K562 (cell line): Measurements from ENCODE around the gene MKLN1. TPM values are rescaled to one million over a fixed set of nuclear protein-coding genes. Genes with fewer than 3 reads are reported as not detected.

Source experiments
- ATAC-seq: fragments of 200-7000 bp; cut with Tn5 transposase; 3 replicates; pipeline ENCODE4 v1.9.1; 2020; ENCODE audit warnings: moderate library complexity
- BruUV-seq: library from RNA; stranded (reverse); fragments of 400-500 nt; replicated peaks from 2 replicates; lab custom pipeline; 2021; lab: Mats Ljungman, UMichigan
- CTCF ChIA-PET: fragments of 300-600 bp; formaldehyde crosslinking; extraction: SDS; loops from one replicate; lab custom pipeline; 2021; ENCODE audit warnings: low intra/inter-chr PET ratio; lab: Yijun Ruan, JAX
- POLR2A ChIA-PET: fragments of 300-600, 350-650 bp; sonication (Branson Sonifier 250); formaldehyde crosslinking; extraction: SDS; loops from one replicate; lab custom pipeline; 2021; ENCODE audit warnings: antibody characterized with exemption, inconsistent platforms; lab: Yijun Ruan, JAX
- DNase-seq, 4 experiments: peaks; one replicate each; pipeline versions ENCODE4 v3.0.0 to v3.0.0-alpha.2; 2011 to 2018; ENCODE audit warnings: low spot score in 3 of 4, mixed read lengths in 3 of 4; ENCODE audit errors: extremely low read depth in 1 of 4
- FAIRE-seq: peaks from 2 replicates; lab custom pipeline; 2011; peaks lifted over from hg19 to GRCh38; lab: Jason Lieb, UNC
- H2AFZ ChIP-seq: 2 replicates; pipeline ENCODE4 v1.6.0; 2011; ENCODE audit warnings: low read depth, low read length, control low read depth, inconsistent platforms
- H3K27ac ChIP-seq: fragments of 200-600 bp; 3 replicates; pipeline ENCODE4 v1.8.0; 2011; ENCODE audit warnings: low read depth, mild to moderate bottlenecking, control low read depth, inconsistent platforms, low read length, moderate library complexity, mixed read lengths; ENCODE audit errors: extremely low read depth
- H3K27me3 ChIP-seq, 2 experiments: fragments of 300-600 bp in 1 of 2; 2 replicates in 1 of 2; 3 replicates in 1 of 2; pipeline versions ENCODE4 v1.6.0 to v1.8.0; 2011; ENCODE audit warnings: inconsistent platforms in 2 of 2, low read length in 2 of 2, mild to moderate bottlenecking in 1 of 2, mixed read lengths in 1 of 2, moderate library complexity in 1 of 2; ENCODE audit not compliant: control insufficient read depth in 2 of 2, insufficient read depth in 2 of 2
- H3K36me3 ChIP-seq: fragments of 300-600 bp; 3 replicates; pipeline ENCODE4 v1.8.0; 2011; ENCODE audit warnings: mild to moderate bottlenecking, low read length, inconsistent platforms; ENCODE audit not compliant: control insufficient read depth, insufficient read depth
- H3K4me1 ChIP-seq, 2 experiments: fragments of 200-600 bp in 1 of 2; replicated peaks in 1 of 2; 2 replicates in 1 of 2; 3 replicates in 1 of 2; pipeline versions ENCODE4 v1.5.1 to v1.8.0; 2011; ENCODE audit warnings: inconsistent platforms in 2 of 2, low read length in 2 of 2, mild to moderate bottlenecking in 1 of 2, mixed read lengths in 1 of 2, moderate library complexity in 1 of 2; ENCODE audit not compliant: control insufficient read depth in 2 of 2, insufficient read depth in 2 of 2
- H3K4me2 ChIP-seq: 2 replicates; pipeline ENCODE4 v1.6.1; 2011; ENCODE audit warnings: low read length, control low read depth, inconsistent platforms, mixed read lengths; ENCODE audit not compliant: insufficient read depth
- H3K4me3 ChIP-seq: fragments of 200-600 bp; sonication (generic), shearing (Covaris generic); 2 replicates; pipeline ENCODE4 v1.5.1; 2016; ENCODE audit warnings: control low read depth, inconsistent platforms
- H3K79me2 ChIP-seq: fragments of 200-600 bp; 3 replicates; pipeline ENCODE4 v1.8.0; 2011; ENCODE audit warnings: low read length, inconsistent platforms; ENCODE audit not compliant: control insufficient read depth, insufficient read depth
- H3K9ac ChIP-seq, 2 experiments: 2 replicates each; pipeline versions ENCODE4 v1.6.0 to v1.6.1; 2011; ENCODE audit warnings: low read depth in 2 of 2, low read length in 2 of 2, control low read depth in 1 of 2, inconsistent platforms in 1 of 2, mild to moderate bottlenecking in 1 of 2, mixed read lengths in 1 of 2; ENCODE audit not compliant: insufficient read depth in 1 of 2
- H3K9me1 ChIP-seq: one replicate; pipeline ENCODE4 v1.6.0; 2011; ENCODE audit warnings: inconsistent platforms, mild to moderate bottlenecking, low read length, moderate library complexity; ENCODE audit not compliant: control insufficient read depth, insufficient read depth
- H3K9me3 ChIP-seq: replicated peaks from 2 replicates; pipeline ENCODE4 v1.5.1; 2011; ENCODE audit warnings: low read depth, low read length, inconsistent platforms; ENCODE audit not compliant: control insufficient read depth, insufficient read depth
- H4K20me1 ChIP-seq: replicated peaks from 2 replicates; pipeline ENCODE4 v1.6.1; 2011; ENCODE audit warnings: low read length, inconsistent platforms, mixed read lengths; ENCODE audit not compliant: control insufficient read depth, insufficient read depth
- BRD4 ChIP-seq: fragments of 200-600 bp; sonication (generic); IDR thresholded peaks from 2 replicates; pipeline ENCODE4 v1.6.1; 2017; ENCODE audit warnings: inconsistent platforms
- CHCHD3 ChIP-seq: fragments of 250-450 bp; sonication (Bioruptor Pico); IDR thresholded peaks from 2 replicates; pipeline ENCODE4 v2.1.2; 2022; ENCODE audit warnings: mild to moderate bottlenecking
- EGR1 ChIP-seq: fragments of 450-650 bp; conservative IDR thresholded peaks from 2 replicates; pipeline ENCODE4 v1.6.1; 2017; ENCODE audit warnings: mild to moderate bottlenecking
- NR2C2 ChIP-seq, 2 experiments: fragments of 200-800 bp in 1 of 2; sonication (Bioruptor generic) in 1 of 2; sonication (generic) in 1 of 2; formaldehyde crosslinking in 1 of 2; IDR thresholded peaks; 2 replicates each; pipeline versions ENCODE4 v1.6.1 to v1.8.0; 2016 to 2022; ENCODE audit warnings: mild to moderate bottlenecking in 1 of 2, missing compliant biosample characterization in 1 of 2, missing genetic modification characterization in 1 of 2, missing genetic modification reagents in 1 of 2
- SP2 ChIP-seq: IDR thresholded peaks from 2 replicates; pipeline ENCODE4 v1.6.1; 2011; ENCODE audit warnings: mild to moderate bottlenecking, low read depth, low read length, moderate library complexity; ENCODE audit not compliant: poor library complexity, severe bottlenecking; ENCODE audit errors: extremely low read depth
- THRAP3 ChIP-seq: fragments of 450-650 bp; IDR thresholded peaks from 2 replicates; pipeline ENCODE4 v1.6.1; 2016; ENCODE audit warnings: mild to moderate bottlenecking, inconsistent platforms, borderline replicate concordance
- XRCC4 ChIP-seq: IDR thresholded peaks from one replicate; pipeline ENCODE4 v1.6.1; 2011; ENCODE audit not compliant: insufficient read depth, insufficient read length; ENCODE audit errors: extremely low read depth
- ZNF121 ChIP-seq: sonication (generic); formaldehyde crosslinking; conservative IDR thresholded peaks from 2 replicates; pipeline ENCODE4 v1.8.0; 2022; ENCODE audit warnings: missing genetic modification reagents
- ZNF384 ChIP-seq: IDR thresholded peaks from 2 replicates; pipeline ENCODE4 v1.6.1; 2012; ENCODE audit warnings: low read depth, low read length, improper control_type of control experiment
- ZNF668 ChIP-seq: fragments of 250-450 bp; sonication (Bioruptor Pico); IDR thresholded peaks from 2 replicates; pipeline ENCODE4 v1.8.0; 2022; ENCODE audit warnings: mild to moderate bottlenecking, inconsistent platforms
- WGBS: fragments of 100-300 bp; shearing (Covaris generic); methylation state at CpG from one replicate; pipeline ENCODE4 v1.1.6; 2016; ENCODE audit warnings: low coverage, mixed read lengths; ENCODE audit not compliant: insufficient coverage; ENCODE audit errors: missing lambda C conversion rate; 5-methylcytosine and 5-hydroxymethylcytosine counted together
- in situ Hi-C: fragments of 300-500 bp; cut with MboI; formaldehyde crosslinking; loops from 4 replicates; pipeline ENCODE4 v1.15.0; 2018; ENCODE audit warnings: inconsistent platforms, mixed read lengths
- intact Hi-C: fragments of 100-400 bp; cut with micrococcal nuclease; formaldehyde crosslinking; loops from 2 replicates; pipeline ENCODE4 v1.14.2; 2022
- polyA plus RNA-seq, 8 experiments: library from polyadenylated mRNA; depleted of rRNA in 4 of 8; stranded (reverse) in 5 of 8; unstranded in 3 of 8; fragments of >200 nt; fragmentation: Nextera tagmentation in 2 of 8; fragmentation: Illumina TruSeq in 1 of 8; extraction: Ambion mirVana in 2 of 8; extraction: Trizol in 1 of 8; gene quantifications; 2 replicates each; pipeline versions ENCODE4 v1.2.1 to v1.2.3, GENCODE V29; 2011 to 2014; ENCODE audit warnings: inconsistent platforms in 1 of 8, missing spikeins in 1 of 8
- total RNA-seq, 7 experiments: library from RNA; depleted of rRNA in 6 of 7; stranded (reverse); fragments of >200 nt in 6 of 7; fragmentation: Illumina TruSeq in 2 of 7; extraction: Trizol in 2 of 7; gene quantifications; 2 replicates each; pipeline versions ENCODE4 v1.2.1 to v1.2.3, GENCODE V29; 2011 to 2021; ENCODE audit warnings: low replicate concordance in 1 of 7
- TF ChIP-seq, protein P1 (sequence below): fragments of 250-450 bp; sonication (Bioruptor Pico); IDR thresholded peaks from 2 replicates; pipeline ENCODE4 v1.5.0; 2020; ENCODE audit warnings: mild to moderate bottlenecking, borderline replicate concordance
- TF ChIP-seq, protein P2 (sequence below): fragments of 200-800 bp; sonication (Bioruptor generic); IDR thresholded peaks from 2 replicates; pipeline ENCODE4 v1.6.1; 2017; ENCODE audit warnings: missing genetic modification characterization, missing compliant biosample characterization

Gene MKLN1
- total and polyA plus RNA-seq, 9 of the 15 experiments (the other 6 are each of a cell fraction or from before 2014, with no cell fraction given): 18.6 to 80.4 (median 56.0) TPM

DNA sequence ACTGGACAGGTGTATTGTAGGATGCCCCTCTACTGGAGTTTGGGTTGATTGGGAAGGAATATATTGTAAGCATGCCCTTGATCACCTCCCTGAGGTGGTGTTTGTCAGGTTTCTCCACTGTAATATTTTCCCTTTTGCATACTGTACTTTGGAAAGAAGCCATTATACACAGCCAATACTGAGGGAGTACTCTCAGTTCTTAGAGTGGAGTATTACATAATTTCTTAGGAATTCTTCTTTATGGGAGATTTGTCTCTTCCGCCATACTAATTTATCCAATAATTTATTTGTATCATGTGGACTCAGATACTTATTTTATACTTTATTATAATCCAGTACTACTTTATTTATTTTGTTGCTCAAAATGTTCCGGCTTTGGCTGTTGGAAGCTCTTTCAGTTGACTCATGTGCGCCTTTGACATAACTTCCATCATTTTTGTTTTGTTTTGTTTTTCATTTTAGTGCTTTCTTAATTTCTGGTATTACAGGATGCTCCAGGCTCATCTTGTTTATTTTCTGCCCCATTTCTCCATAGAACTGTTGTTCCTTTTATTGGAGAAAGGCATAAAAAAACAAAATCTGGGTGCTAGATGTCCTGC is 29.7 kb downstream of the MKLN1 start:
- Histone ChIP-seq H3K27ac (no peak overlapping the region), H4K20me1 (peaks cover 17% of the 10 kb centered on the region; the same call in 1 of the 2 replicates), H2AFZ (no peak overlapping the region), H3K79me2 (peaks cover 100% of the 10 kb centered on the region), H3K27me3 (no peaks in the 10 kb centered on the region), H3K4me3 (no peak overlapping the region), H3K9me3 (no peaks in the 10 kb centered on the region), H3K4me2 (no peak overlapping the region), H3K9me1 (no peaks in the 10 kb centered on the region), H3K4me1 (no peaks in the 10 kb centered on the region; a peak in 1 of 5 replicates), H3K36me3 (no peaks in the 10 kb centered on the region), H3K9ac (no peak overlapping the region)
- FAIRE-seq (no peak), DNase-seq (no peak), ATAC-seq (peak; percentile 24)
- POLR2A ChIA-PET: no interaction called here
- TF ChIP-seq ZNF668 (CRISPR knock-in tag): no peak
- TF ChIP-seq CHCHD3 (CRISPR knock-in tag): no peak
- TF ChIP-seq EGR1: no peak
- TF ChIP-seq, protein P1, sequence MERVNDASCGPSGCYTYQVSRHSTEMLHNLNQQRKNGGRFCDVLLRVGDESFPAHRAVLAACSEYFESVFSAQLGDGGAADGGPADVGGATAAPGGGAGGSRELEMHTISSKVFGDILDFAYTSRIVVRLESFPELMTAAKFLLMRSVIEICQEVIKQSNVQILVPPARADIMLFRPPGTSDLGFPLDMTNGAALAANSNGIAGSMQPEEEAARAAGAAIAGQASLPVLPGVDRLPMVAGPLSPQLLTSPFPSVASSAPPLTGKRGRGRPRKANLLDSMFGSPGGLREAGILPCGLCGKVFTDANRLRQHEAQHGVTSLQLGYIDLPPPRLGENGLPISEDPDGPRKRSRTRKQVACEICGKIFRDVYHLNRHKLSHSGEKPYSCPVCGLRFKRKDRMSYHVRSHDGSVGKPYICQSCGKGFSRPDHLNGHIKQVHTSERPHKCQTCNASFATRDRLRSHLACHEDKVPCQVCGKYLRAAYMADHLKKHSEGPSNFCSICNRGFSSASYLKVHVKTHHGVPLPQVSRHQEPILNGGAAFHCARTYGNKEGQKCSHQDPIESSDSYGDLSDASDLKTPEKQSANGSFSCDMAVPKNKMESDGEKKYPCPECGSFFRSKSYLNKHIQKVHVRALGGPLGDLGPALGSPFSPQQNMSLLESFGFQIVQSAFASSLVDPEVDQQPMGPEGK (CRISPR knock-in tag): no peak
- TF ChIP-seq, protein P2, sequence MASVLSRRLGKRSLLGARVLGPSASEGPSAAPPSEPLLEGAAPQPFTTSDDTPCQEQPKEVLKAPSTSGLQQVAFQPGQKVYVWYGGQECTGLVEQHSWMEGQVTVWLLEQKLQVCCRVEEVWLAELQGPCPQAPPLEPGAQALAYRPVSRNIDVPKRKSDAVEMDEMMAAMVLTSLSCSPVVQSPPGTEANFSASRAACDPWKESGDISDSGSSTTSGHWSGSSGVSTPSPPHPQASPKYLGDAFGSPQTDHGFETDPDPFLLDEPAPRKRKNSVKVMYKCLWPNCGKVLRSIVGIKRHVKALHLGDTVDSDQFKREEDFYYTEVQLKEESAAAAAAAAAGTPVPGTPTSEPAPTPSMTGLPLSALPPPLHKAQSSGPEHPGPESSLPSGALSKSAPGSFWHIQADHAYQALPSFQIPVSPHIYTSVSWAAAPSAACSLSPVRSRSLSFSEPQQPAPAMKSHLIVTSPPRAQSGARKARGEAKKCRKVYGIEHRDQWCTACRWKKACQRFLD (CRISPR knock-in tag): no peak
- no peak for TF ChIP-seq NR2C2 (CRISPR knock-in tag; IDR thresholded peaks at IDR 0.05)
- no peak for TF ChIP-seq NR2C2 (tag; IDR thresholded peaks at IDR 0.05)
- TF ChIP-seq THRAP3: no peak
- TF ChIP-seq BRD4: no peak
- TF ChIP-seq SP2: no peak
- TF ChIP-seq XRCC4: no peak
- TF ChIP-seq ZNF384: no peak
- TF ChIP-seq ZNF121 (CRISPR knock-in tag): no peak
- 96% methylated on average over 3 of the region's 3 CpGs for WGBS
- no TSS peak for BruUV-seq
- in situ Hi-C loops: no loop called here
- intact Hi-C loops: no loop called here
- CTCF ChIA-PET: no interaction called here
